Measurements from ENCODE around the gene DHRSX. TPM values are rescaled to one million over a fixed set of nuclear protein-coding genes. Genes with fewer than 3 reads are reported as not detected.
"Not testable (repeated sequence)": the region's sequence is repeated elsewhere in the genome, so short reads cannot be mapped to it uniquely, and the experiment has no call there.

DHRSX gene
- total RNA-seq, 1 experiment from 2014 or later: 22.7 TPM

DNA sequence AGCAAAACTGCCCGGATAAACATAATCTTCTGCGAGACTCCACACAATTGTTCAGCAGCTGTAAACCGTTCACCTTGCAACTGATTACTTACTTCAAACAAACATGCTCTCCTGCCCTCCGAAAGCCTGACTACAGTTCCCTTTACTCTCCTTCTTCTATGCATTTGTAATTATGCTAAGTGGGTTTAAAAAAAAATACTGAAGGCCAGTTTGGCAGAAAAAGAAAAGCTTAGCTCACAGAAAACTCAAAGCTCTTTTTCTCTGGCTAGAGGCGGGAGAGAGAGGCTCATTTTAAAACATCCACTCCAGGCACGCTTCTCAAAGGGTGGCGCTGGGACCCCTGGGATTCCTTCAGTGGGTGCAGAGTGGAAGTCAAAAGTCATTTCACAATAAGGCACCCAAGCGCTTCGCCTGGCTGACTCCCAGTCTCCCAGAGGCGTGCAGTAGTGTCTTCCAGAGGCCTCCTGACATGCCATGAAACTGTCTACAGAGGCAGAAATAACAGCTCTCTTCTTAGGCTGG, 1.9 kb downstream of the DHRSX start:
- DNase-seq (ENCODE audit: low read depth): no peak

DNA sequence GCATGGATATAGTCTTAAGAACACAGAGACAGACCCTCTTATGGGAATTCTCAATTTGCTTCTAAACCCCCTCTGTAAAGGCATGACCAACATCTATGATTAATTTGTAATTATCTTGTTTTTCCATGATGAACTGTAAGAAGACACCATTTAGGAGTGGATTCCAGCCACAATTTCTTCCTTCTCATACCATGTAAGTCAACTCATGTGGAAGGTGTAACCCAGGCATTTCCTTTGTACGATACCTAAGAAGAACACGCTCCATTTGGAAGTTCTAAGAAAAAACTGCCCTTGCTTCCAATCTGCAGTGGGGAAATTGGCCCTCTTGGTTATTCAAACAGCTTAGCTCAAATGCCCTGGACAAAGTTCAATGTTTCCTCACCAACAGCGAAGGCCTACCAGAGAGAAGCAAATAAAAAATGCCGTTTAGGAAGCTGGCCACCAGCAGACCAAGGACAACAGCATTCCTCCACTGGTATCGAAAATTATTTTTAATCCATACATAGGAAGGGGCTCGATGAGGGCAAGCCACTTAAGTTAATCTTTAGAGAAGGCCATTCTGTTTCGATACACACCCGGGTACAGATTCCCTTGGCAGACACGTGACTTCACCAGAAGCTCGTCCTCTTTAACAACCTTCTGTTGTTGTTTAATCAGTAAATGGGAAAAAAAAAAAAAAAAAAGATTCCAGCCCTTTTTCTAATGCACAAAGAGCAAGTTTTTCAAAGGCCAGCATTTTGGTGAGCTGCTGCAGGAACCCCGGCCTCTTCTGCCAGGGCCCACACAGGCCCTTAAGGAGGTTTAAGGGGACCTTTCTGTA, 2.6 kb downstream of the DHRSX start:
- no peak for DNase-seq (ENCODE audit: low read depth)

DNA sequence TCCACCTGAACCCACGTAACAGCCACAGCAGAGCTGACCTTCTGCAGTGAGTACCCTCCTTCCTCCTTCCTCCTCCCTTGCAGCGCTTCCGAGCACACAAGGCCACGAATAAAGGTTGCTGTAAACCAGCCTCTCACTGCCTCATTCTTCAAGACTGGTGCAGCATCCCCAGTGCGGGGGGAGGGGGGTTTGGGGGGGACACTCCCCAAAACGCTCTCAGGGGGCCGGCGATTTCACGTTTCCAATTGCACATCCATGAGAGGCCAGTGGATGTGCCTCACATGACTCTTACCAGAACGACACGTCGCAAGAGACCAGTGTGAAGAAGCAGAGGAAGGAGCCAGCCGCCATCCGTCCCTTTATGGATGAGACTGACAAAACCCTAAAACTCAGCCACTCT, 5.2 kb downstream of the DHRSX start:
- no peak for DNase-seq (ENCODE audit: low read depth)

DNA sequence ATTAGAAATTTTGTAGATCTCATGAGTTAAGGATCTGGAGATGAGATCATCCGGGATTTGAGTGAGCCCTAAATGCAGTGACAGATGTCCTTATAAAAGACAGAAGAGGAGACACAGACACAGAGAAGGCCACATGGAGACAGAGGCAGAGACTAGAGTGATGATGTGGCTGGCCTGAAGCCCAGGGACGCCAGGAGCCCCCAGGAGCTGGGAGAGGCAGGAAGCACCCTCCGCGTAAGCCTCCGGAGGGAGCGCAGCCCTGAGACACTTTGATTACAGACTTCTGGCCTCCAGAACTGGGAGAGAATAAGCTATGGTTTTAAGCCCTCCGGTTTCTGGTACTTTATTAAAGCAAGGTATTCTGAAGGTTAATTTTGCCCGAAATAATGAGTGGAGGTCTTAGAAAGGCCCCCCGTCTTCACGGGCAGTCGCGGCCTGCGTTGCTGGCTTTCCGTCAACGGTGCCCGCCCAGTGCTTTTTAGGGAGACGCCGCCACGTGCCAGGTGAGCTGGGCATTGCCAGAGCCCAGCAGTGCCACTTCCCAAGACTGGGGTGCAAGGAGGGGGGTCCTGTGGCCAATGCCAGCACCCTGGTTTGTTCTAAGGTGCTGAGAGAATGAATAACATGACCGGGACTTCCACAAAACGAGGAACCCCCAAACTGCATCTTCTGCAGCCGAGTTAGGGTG, 8.1 kb downstream of the DHRSX start:
- no peak for DNase-seq (ENCODE audit: low read depth)

DNA sequence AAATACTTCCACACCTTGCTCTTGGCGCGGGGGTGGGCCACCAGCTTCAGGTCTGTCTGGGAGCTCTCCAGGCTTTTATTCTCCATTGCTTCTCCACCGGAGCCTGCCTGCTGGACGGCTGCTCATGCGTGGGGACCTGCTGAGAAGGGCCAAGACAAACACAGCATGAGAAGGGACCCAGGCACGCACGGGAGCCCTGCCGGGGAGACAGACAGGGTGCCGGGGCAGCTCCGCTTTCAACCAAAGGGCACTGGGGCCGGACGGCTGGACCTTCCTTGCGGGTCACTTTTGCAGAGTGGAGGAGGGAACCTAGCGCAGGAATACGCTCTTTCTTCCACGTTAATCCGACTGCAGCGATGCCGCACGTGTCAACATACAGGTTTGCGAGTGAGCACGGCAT, 10.1 kb downstream of the DHRSX start:
- no peak for DNase-seq (ENCODE audit: low read depth)

DNA sequence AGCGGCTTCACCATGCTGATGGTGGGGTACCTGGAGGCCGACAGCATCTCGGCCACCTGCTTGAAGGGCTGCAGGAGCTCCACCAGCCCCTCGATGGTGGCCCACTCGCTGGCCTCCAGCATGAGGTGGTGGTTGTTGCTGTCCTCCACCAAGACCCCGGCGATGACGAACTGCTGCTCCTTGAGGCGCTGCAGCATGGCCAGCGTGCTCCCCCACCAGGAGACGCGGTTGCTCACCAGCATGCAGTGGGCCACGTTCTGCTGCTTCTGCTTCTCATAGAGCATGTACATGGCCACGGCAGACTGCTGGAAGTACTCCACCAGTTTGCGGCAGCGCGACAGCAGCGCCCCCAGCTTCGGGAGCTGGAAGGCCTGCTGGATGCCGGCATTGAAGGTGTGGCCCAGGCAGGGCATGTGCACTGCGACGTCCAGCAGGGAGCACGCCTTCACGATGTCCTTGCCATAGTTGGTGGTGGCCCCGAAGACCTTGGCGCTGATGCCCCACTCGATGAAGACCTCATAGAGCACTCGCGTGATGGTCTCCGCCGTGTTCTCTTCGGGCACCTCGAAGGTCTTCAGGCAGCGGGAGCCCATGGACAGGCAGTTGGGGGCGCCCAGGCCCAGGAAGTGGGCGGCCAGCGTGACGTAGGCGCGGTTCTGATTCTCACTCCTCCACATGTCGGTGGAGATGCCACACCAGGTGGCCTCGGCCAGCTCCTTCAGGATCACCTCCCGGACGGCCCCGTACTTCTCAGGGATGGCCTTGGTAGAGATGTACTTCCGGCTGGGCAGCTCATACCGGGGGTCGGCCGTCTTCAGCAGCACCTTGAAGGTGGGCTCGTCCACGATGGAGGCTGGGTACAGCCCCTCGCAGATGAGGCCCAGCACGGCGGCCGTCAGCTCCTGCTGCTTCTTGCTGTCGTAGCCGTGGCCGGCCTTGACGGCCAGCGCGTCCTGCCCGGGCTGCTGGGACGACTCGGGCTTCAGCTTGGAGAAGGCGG, 11.0 kb downstream of the DHRSX start:
- DNase-seq (ENCODE audit: low read depth): no peak

DNA sequence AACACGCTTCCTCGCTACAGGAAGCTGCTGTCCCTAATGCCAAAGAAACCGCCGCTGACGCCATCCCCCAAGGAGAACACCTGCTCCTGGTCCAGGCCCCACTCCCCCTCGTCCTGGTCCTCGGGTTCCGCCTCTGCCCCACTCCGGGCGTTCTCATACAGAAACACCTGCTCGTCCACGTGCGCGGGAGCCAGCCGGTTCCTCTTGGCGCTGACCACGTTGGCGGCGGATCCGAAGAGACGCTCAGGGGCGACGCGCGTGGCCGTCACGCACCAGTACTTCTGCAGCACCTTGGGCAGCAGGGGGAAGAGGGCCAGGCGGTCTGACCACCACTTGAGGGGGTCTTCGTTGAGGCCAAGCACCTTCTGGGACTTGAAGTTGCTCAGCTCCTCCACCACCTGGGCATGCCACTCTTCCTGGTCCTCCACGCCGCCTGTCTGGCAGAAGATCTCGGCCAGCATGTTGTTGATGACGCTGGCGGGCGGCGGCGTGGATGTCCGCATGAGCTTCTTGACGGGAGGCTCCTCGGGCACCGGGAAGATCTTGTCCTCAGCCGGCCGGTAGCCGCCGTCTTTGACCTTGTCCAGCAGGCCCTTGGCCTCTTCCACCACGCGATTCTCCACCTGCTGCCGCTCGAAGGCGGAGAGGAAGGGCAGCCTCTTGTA, 12.0 kb downstream of the DHRSX start:
- no peak for DNase-seq (ENCODE audit: low read depth)

DNA sequence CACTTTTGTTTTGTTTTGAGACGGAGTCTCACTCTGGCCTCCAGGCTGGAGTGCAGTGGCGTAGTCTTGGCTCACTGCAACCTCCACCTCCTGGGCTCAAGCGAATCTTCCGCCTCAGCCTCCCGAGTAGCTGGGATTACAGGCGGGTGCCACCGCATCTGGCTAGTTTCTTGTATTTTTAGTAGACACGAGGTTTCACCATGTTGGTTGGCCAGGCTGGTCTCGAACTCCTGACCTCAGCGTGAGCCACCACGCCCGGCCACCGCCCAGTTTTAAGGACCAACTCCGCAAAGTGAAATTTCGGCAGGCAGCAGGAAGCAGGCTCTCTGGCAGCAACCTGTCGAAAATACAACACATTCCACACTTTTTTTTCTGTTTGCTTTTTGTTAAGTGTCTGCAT, 13.4 kb downstream of the DHRSX start:
- DNase-seq (ENCODE audit: low read depth): no peak

DNA sequence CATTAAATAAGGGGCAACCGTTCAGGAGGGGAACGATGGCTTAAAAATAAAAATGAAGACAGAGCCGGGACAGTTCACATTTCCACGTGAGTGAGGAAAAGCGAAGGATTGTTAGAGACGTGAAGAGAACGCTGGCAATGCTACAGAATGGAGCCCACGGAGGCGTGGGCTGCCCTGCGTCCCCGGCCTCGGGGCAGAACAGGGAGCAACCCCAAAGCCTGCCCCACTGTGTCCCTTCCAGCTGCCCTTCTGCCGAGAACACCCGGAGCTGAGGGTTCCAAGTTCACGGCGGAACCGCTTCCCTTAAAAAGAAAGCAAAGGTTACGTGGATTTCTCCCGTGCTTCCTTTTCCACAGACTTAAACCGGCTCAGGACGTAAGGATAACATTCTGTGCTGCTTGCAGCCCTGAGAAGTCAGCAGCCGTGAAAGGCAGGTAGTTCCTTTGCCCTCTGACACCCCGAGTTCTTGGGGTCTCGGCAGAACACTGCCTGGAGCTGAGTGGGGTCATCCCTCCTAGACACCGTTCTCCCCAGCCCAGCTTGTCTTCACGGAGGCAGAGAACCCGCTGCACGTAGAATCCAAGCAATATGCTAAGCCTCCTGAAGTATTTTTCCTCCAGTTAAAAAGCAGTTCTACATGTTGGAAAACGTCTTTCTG, 14.2 kb downstream of the DHRSX start:
- DNase-seq (ENCODE audit: low read depth): no peak

DNA sequence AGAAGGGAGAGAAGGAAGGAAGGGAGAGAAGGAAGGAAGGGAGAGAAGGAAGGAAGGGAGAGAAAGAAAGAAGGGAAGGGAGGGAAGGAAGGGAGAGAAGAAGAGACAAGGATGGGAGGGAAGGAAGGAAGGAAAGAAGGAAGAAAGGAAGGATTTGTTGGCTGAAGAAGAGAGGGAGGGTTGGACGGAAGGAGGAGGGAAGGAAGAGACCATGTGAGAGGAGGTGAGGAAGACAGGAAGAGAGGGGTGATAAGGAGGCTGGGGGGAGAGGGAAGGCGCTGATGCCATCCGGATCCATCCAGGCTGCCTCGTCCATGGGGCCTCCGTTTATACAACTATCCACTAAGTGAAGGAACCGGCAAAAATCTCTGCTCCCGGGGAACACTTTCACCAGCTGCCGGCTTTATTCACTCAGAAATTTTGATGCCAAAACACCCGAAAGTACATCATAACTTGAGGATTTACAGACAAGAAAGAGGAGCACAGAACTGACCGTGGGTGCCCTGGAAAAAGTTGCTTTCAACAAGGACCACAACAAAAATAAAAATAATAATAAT, 14.9 kb downstream of the DHRSX start:
- DNase-seq (ENCODE audit: low read depth): no peak

DNA sequence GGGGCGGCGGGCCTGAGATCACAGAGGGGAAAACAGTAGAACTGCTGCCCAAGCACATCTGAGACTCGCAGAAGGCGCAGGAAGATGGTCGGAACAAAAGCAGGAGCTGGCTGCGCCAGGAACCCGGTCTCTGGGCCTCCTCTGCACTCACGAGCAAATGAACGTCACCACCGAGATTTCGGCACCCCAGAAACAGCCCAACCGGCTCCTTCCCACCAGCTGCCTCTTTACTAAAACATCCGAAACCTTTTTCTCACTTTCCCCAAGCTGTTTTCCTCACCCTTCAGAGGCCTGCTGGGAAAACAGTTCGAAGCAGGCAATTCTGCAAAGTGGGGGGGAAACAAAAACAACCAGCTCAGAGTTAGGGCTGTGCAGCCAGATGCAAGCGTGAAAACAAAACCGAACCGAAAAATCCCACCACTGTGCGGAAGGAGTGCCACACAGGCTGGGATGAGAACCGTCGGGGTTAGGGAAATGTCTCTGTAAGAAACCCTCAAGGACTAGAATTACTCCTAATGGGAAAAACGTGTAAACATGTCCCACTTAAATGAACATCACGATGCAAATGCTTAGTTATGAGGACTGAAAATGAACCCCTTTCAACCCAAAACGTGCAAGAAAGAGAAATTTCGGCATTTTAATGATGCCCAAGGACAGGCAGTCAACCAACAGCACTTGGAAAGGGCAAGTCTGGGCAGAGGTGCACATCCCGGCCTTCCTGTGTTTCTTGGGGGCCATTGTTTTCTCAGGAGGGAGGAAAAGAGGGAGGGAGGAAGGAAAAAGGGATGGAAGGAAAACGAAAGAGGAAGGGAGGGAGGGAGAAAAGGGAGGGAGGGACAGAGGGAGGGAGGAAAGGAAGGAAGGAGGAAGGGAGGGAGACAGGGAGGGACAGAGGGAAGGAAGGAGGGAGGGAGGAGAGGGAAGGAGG, 15.8 kb downstream of the DHRSX start:
- DNase-seq (ENCODE audit: low read depth): no peak

DNA sequence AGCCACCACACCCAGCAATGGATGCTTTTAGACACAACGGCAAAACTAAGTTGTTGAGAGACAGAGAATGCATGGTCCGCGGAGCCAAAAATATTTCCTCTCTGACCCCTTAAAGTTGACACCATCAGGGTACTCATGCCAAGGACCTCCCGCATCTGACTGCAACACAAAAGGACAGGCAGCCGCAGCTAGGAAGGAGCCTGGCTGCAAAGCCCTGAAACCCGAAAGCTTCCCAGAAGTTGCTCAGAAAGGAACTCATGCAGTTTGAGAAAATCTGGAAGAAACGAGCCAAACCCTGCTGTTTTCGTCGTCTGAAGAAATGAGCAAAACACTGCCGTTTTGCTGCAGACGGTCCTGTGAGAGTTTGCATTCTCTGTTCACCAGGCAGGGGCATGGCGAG, 16.5 kb downstream of the DHRSX start:
- no peak for DNase-seq (ENCODE audit: low read depth)

DNA sequence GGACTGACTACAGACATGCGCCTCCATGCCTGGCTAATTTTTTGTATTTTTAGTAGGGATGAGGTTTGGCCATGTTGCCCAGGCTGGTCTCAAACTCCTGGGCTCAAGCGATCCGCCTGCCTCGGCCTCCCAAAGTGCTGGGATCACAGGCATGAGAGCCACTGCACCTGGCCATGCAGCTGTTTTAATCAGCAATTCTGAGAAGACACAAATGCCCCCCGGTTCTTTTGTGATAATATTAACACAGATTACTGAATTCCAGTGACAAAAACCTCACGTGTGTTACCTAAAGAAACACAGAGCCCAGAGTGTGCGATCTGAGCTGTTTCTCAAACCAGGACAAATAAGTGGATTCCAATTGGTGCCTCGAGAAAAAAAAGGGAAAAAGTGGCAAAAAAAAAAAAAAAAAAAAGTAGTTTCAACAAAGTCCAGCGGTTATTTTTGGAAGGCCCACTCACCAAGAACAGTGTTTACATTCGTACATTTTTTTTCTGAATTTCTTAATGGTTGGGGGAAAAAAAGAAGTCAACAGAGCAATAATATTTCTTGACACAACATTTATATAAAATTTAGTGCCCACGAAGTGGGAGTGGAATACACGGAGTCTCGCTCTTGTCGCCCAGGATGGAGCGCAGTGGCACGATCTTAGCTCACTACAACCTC, 17.2 kb downstream of the DHRSX start:
- DNase-seq (ENCODE audit: low read depth): no peak

DNA sequence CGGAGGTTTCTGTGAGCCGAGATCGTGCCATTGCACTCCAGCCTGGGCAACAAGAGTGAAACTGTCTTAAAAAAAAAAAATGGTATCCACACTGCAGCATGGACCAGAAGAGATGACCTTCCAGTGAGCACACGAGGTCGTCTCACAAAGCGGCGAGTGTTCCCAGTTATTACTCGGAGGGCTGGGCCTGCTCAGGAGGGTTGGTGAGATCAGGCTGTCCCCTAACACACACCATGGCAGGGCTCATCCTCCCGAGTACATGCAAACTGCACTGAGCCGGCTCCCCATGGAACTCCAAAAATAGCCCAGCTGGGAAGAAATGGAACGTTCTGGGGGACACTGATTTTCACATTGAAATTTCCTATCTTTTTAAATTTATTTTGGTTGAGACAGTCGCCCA, 19.2 kb downstream of the DHRSX start:
- not testable (repeated sequence) for DNase-seq (ENCODE audit: low read depth)

DNA sequence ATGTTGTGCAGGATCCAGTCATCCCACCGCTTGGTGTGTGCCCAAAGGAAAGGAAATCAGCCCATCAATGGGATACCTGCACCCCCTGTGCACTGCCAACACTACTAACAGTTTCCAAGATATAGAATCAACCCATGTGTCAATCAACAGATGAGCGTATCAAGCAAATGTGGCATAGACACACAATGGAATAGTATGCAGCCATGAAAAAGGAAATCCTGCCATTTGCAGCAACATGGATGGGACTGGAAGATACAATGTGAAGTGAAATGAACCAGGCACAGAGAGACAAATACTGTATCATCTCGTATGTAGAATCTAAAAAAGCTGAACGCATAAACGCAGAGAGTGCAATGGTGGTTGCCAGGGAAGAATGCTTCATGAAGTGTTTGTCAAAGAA, 20.8 kb downstream of the DHRSX start:
- not testable (repeated sequence) for DNase-seq (ENCODE audit: low read depth)

DNA sequence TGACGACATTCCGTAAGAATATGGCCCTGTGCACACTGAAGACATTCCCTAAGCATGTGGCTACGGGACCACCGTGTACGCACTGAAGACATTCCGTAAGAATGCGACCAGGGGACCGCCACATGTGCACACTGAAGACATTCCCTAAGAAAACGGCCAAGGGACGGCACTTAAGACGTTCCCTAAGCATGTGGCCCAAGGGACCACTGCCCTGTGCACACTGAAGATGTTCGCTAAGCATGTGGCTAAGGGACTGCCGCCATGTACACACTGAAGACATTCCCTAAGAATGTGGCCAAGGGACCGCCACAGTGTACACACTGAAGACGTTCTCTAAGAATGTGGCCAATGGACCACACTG, 21.4 kb downstream of the DHRSX start:
- DNase-seq (ENCODE audit: low read depth): no peak

DNA sequence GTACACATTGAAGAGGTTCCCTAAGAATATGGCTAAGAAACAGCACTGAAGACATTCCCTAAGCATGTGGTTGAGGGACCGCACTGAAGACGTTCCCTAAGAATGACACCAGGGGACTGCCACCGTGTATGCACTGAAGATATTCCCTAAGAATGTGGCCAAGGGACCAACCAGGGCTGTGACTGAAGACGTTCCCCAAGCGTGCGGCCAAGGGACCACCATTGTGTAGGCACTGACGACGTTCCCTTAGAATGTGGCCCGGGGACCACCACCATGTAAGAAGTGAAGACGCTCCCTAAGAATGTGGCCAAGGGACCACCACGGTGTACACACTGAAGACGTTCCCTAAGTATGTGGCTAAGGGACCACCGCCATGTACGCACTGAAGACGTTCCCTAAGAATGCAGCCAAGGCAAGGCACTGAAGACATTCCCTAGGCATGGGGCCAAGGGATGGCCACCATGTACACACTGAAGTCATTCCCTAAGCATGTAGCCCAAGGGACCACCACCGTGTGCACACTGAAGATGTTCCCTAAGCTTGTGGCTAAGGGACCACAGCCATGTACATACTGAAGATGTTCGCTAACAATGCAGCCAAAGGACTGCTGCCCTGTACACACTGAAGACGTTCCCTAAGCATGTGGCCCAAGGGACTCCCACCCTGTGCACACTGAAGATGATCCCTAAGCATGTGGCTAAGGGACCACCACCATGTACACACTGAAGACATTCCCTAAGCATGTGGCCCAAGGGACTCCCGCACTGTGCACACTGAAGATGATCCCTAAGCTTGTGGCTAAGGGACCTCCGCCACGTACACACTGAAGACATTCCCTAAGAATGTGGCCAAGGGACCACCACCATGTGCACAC, 22.0 kb downstream of the DHRSX start:
- no peak for DNase-seq (ENCODE audit: low read depth)
